Subcutaneous abdominal adipose tissue (tissue), 5 donors: ENCODE data around the gene DHCR7.

Source experiments
- H3K27ac ChIP-seq: one replicate; pipeline ENCODE4 v1.7.0; 2013; ENCODE audit warnings: low read depth, mild to moderate bottlenecking, inconsistent platforms, low read length, moderate library complexity
- H3K27me3 ChIP-seq, 5 donors: one replicate each; pipeline ENCODE4 v1.7.0; 2013; ENCODE audit warnings: low read length in 5 of 5, inconsistent platforms in 1 of 5; ENCODE audit not compliant: control insufficient read depth in 5 of 5, insufficient read depth in 4 of 5
- H3K36me3 ChIP-seq, 5 donors: one replicate each; pipeline ENCODE4 v1.7.0; 2013; ENCODE audit warnings: low read length in 5 of 5; ENCODE audit not compliant: control insufficient read depth in 5 of 5, insufficient read depth in 5 of 5
- H3K4me1 ChIP-seq, 5 donors: one replicate each; pipeline ENCODE4 v1.7.0; 2013; ENCODE audit warnings: low read length in 5 of 5, mild to moderate bottlenecking in 3 of 5, moderate library complexity in 1 of 5; ENCODE audit not compliant: control insufficient read depth in 5 of 5, insufficient read depth in 5 of 5
- H3K4me3 ChIP-seq, 5 donors: one replicate each; pipeline ENCODE4 v1.7.0; 2013; ENCODE audit warnings: low read length in 5 of 5, low read depth in 1 of 5
- H3K9ac ChIP-seq, 5 donors: one replicate each; pipeline ENCODE4 v1.7.0; 2013; ENCODE audit warnings: low read length in 5 of 5, mild to moderate bottlenecking in 4 of 5, moderate library complexity in 3 of 5
- H3K9me3 ChIP-seq, 5 donors: one replicate each; pipeline ENCODE4 v1.7.0; 2013; ENCODE audit warnings: low read length in 5 of 5; ENCODE audit not compliant: control insufficient read depth in 5 of 5
- donor health status: healthy.
- donor health status: healthy.
- donor health status: healthy.
- donor health status: healthy.
- donor health status: healthy.

The DHCR7 gene

GRCh38 chr11:71488681-71489270 lies 40.6 kb upstream of the DHCR7 start:
- Histone ChIP-seq H3K27me3 (no peaks in the 10 kb centered on the region), H3K9ac (no peak overlapping the region), H3K9me3 (no peaks in the 10 kb centered on the region), H3K4me1 (peaks cover 0 to 20% (median 2%) of the 10 kb centered on the region in 5 donors), H3K27ac (no peak overlapping the region), H3K36me3 (peaks cover 4 to 80% (median 70%) of the 10 kb centered on the region in 5 donors), H3K4me3 (no peak overlapping the region)

GRCh38 chr11:71486320-71486719 lies 38.1 kb upstream of the DHCR7 start:
- H3K27ac ChIP-seq, result no peak overlapping the region
- no peak overlapping the region for H3K9ac ChIP-seq
- H3K9me3 ChIP-seq, result no peaks in the 10 kb centered on the region
- H3K4me3 ChIP-seq, result no peak overlapping the region
- no peaks in the 10 kb centered on the region for H3K27me3 ChIP-seq
- peaks cover 0 to 20% (median 2%) of the 10 kb centered on the region in 5 donors for H3K4me1 ChIP-seq
- peaks cover 0 to 85% (median 79%) of the 10 kb centered on the region in 5 donors for H3K36me3 ChIP-seq

- Histone ChIP-seq H3K4me1 (peaks cover 0 to 20% (median 2%) of the 10 kb centered on the region in 5 donors), H3K27ac (no peak overlapping the region), H3K4me3 (no peak overlapping the region), H3K36me3 (peaks cover 0 to 85% (median 79%) of the 10 kb centered on the region in 5 donors), H3K9ac (no peak overlapping the region), H3K9me3 (no peaks in the 10 kb centered on the region), H3K27me3 (no peaks in the 10 kb centered on the region)
Measured at GRCh38 chr11:71485466-71485865, 37.3 kb upstream of the DHCR7 start.

GRCh38 chr11:71485063-71485399 lies 36.8 kb upstream of the DHCR7 start:
- Histone ChIP-seq H3K4me1 (peaks cover 0 to 20% (median 2%) of the 10 kb centered on the region in 5 donors), H3K9ac (no peak overlapping the region), H3K27me3 (no peaks in the 10 kb centered on the region), H3K9me3 (no peaks in the 10 kb centered on the region), H3K4me3 (no peak overlapping the region), H3K36me3 (peaks cover 0 to 85% (median 79%) of the 10 kb centered on the region in 5 donors), H3K27ac (no peak overlapping the region)

- Histone ChIP-seq H3K27me3 (no peaks in the 10 kb centered on the region), H3K36me3 (peaks cover 0 to 85% (median 79%) of the 10 kb centered on the region in 5 donors), H3K9ac (no peak overlapping the region), H3K4me3 (no peak overlapping the region), H3K9me3 (no peaks in the 10 kb centered on the region), H3K27ac (no peak overlapping the region), H3K4me1 (peaks cover 0 to 15% (median 2%) of the 10 kb centered on the region in 5 donors)
Measured at GRCh38 chr11:71484248-71485062, 36.3 kb upstream of the DHCR7 start.

- no peak overlapping the region for H3K4me3 ChIP-seq
- peaks cover 0 to 85% (median 82%) of the 10 kb centered on the region in 5 donors for H3K36me3 ChIP-seq
- H3K9me3 ChIP-seq, result no peaks in the 10 kb centered on the region
- no peak overlapping the region for H3K9ac ChIP-seq
- H3K27ac ChIP-seq, result no peak overlapping the region
- peaks cover 0 to 11% (median 0%) of the 10 kb centered on the region in 5 donors for H3K4me1 ChIP-seq
- no peaks in the 10 kb centered on the region for H3K27me3 ChIP-seq
Measured at GRCh38 chr11:71483692-71484091, 35.5 kb upstream of the DHCR7 start.

- Histone ChIP-seq H3K27me3 (no peaks in the 10 kb centered on the region), H3K4me3 (no peak overlapping the region), H3K4me1 (peaks cover 0 to 8% (median 0%) of the 10 kb centered on the region in 5 donors), H3K9ac (no peak overlapping the region), H3K36me3 (peaks cover 0 to 90% (median 83%) of the 10 kb centered on the region in 5 donors), H3K27ac (no peak overlapping the region), H3K9me3 (no peaks in the 10 kb centered on the region)
Measured at GRCh38 chr11:71482746-71483364, 34.7 kb upstream of the DHCR7 start.

- H3K4me1 ChIP-seq, result peaks cover 0 to 6% (median 0%) of the 10 kb centered on the region in 5 donors
- no peaks in the 10 kb centered on the region for H3K9me3 ChIP-seq
- H3K27ac ChIP-seq, result no peak overlapping the region
- peaks cover 0 to 96% (median 88%) of the 10 kb centered on the region in 5 donors for H3K36me3 ChIP-seq
- no peaks in the 10 kb centered on the region for H3K27me3 ChIP-seq
- H3K4me3 ChIP-seq, result no peak overlapping the region
- H3K9ac ChIP-seq, result no peak overlapping the region
Measured at GRCh38 chr11:71482216-71482615, 34.0 kb upstream of the DHCR7 start.

GRCh38 chr11:71481101-71481960 lies 33.1 kb upstream of the DHCR7 start:
- peaks cover 0 to 6% (median 0%) of the 10 kb centered on the region in 5 donors for H3K4me1 ChIP-seq
- no peak overlapping the region for H3K4me3 ChIP-seq
- no peaks in the 10 kb centered on the region for H3K27me3 ChIP-seq
- no peaks in the 10 kb centered on the region for H3K9me3 ChIP-seq
- H3K36me3 ChIP-seq, result peaks cover 0 to 97% (median 95%) of the 10 kb centered on the region in 5 donors
- H3K9ac ChIP-seq, result no peak overlapping the region
- H3K27ac ChIP-seq, result no peak overlapping the region
